GM12874 (cell line): ENCODE results near the gene HOXB8.

Experiments
- CTCF ChIP-seq: IDR thresholded peaks from 2 replicates; pipeline ENCODE4 v1.5.1; 2011; ENCODE audit warnings: low read depth, mild to moderate bottlenecking, control low read depth, low read length, moderate library complexity; ENCODE audit not compliant: insufficient read depth

The HOXB8 gene

GRCh38 chr17:48562934-48563333, 52.2 kb downstream of the HOXB8 start:
- TF ChIP-seq CTCF = no peak
